ENCODE measurements around the gene DOCK2. TPM values are rescaled to one million over a fixed set of nuclear protein-coding genes. Genes with fewer than 3 reads are reported as not detected.
A peak's percentile ranks its signal among the peaks of the same experiment; 100 is the strongest.

DOCK2 gene
- total and polyA plus RNA-seq, 2 donors (not counting 1 experiment from before 2014, with no cell fraction given), result 1.1 to 8.9 TPM

- Histone ChIP-seq H3K9me3 (ENCODE audit: control insufficient read depth, insufficient read depth, low read depth, low read length) (no peaks in the 10 kb centered on the region), H2AFZ (ENCODE audit: low read length) (no peak overlapping the region), H3K79me2 (ENCODE audit: control insufficient read depth, insufficient read depth, low read length) (no peaks in the 10 kb centered on the region), H3K4me3 (replicated peaks in 1 of 4; ENCODE audit: control extremely low read depth in 1 of 4, insufficient read depth in 1 of 4, low read depth in 3 of 4, low read length in 4 of 4) (no peak overlapping the region), H3K9ac (ENCODE audit: insufficient read depth, low read length) (no peak overlapping the region), H3K4me1 (ENCODE audit: control insufficient read depth, extremely low read depth, insufficient read depth, low read length) (peaks cover 3% of the 10 kb centered on the region), H3K4me2 (ENCODE audit: extremely low read depth, insufficient read depth, low read length) (no peak overlapping the region), H3K27ac (ENCODE audit: insufficient read depth, low read length) (no peak overlapping the region), H4K20me1 (ENCODE audit: control insufficient read depth, extremely low read depth, insufficient read depth, low read length) (no peaks in the 10 kb centered on the region), H3K27me3 (ENCODE audit: control insufficient read depth, insufficient read depth, low read length) (no peaks in the 10 kb centered on the region), H3K36me3 (ENCODE audit: control insufficient read depth, insufficient read depth, low read length) (no peaks in the 10 kb centered on the region)
- TF ChIP-seq EZH2 (IDR thresholded peaks at IDR 0.05; ENCODE audit: low read length, missing control alignments), result no peak
- TF ChIP-seq, protein P1, sequence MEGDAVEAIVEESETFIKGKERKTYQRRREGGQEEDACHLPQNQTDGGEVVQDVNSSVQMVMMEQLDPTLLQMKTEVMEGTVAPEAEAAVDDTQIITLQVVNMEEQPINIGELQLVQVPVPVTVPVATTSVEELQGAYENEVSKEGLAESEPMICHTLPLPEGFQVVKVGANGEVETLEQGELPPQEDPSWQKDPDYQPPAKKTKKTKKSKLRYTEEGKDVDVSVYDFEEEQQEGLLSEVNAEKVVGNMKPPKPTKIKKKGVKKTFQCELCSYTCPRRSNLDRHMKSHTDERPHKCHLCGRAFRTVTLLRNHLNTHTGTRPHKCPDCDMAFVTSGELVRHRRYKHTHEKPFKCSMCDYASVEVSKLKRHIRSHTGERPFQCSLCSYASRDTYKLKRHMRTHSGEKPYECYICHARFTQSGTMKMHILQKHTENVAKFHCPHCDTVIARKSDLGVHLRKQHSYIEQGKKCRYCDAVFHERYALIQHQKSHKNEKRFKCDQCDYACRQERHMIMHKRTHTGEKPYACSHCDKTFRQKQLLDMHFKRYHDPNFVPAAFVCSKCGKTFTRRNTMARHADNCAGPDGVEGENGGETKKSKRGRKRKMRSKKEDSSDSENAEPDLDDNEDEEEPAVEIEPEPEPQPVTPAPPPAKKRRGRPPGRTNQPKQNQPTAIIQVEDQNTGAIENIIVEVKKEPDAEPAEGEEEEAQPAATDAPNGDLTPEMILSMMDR (conservative IDR thresholded peaks at IDR 0.05 in 1 of 2, IDR thresholded peaks at IDR 0.05 in 1 of 2; ENCODE audit: low read depth in 1 of 2, low read length in 2 of 2), result no peak
- DNase-seq (ENCODE audit: low read depth in 2 of 2), result peak in 1 of 2 donors; percentile 27
These were observed 107.3 kb downstream of the DOCK2 start for GRCh38 chr5:169744336-169744735.

DNA sequence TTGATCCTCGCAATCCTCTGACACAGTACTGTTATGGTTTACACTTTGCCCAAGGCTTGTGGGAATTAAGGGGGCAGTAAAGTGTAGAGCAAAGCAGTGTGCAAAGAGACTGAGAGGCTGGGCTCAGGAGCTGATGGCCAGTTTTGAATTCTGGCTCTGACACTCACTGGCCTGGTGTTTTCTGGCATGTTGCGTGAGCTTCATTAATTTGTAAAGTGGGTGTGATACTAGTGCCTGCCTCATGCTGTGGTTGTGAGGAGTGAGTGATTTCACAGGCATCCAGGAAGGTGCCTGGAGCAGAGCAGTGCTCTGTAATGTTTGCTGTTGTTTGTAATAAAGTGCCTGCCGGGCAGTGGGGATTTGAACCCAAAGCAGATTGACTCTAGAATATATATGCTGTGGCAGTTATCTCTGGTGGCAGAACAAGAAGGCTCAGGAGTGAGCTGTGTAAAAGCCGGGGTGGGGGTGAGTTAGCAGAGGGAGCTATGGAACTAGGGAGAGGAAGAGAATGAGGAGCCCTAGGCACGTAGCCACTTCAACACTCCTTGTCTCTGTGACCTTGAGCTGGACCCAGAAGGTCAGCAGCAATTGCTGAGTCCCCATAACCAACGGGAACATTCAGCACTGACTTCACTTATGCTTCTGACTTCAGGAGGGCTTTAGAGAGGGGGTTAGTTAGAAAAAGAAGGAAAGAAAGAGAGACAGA, 108.5 kb downstream of the DOCK2 start:
- H3K79me2 ChIP-seq (ENCODE audit: control insufficient read depth, insufficient read depth, low read length), result no peaks in the 10 kb centered on the region
- no peaks in the 10 kb centered on the region for H3K9me3 ChIP-seq (ENCODE audit: control insufficient read depth, insufficient read depth, low read depth, low read length)
- no peak overlapping the region for H2AFZ ChIP-seq (ENCODE audit: low read length)
- no peaks in the 10 kb centered on the region for H3K36me3 ChIP-seq (ENCODE audit: control insufficient read depth, insufficient read depth, low read length)
- no peak for TF ChIP-seq EZH2 (IDR thresholded peaks at IDR 0.05; ENCODE audit: low read length, missing control alignments)
- TF ChIP-seq, protein P1 (conservative IDR thresholded peaks at IDR 0.05 in 1 of 2, IDR thresholded peaks at IDR 0.05 in 1 of 2; ENCODE audit: low read depth in 1 of 2, low read length in 2 of 2), result no peak
- no peak overlapping the region for H3K4me2 ChIP-seq (ENCODE audit: extremely low read depth, insufficient read depth, low read length)
- H3K4me1 ChIP-seq (ENCODE audit: control insufficient read depth, extremely low read depth, insufficient read depth, low read length), result peaks cover 3% of the 10 kb centered on the region
- no peaks in the 10 kb centered on the region for H3K27me3 ChIP-seq (ENCODE audit: control insufficient read depth, insufficient read depth, low read length)
- no peaks in the 10 kb centered on the region for H4K20me1 ChIP-seq (ENCODE audit: control insufficient read depth, extremely low read depth, insufficient read depth, low read length)
- H3K4me3 ChIP-seq (replicated peaks in 1 of 4; ENCODE audit: control extremely low read depth in 1 of 4, insufficient read depth in 1 of 4, low read depth in 3 of 4, low read length in 4 of 4), result no peak overlapping the region
- peak; percentile 34 to 91 for DNase-seq (ENCODE audit: low read depth in 2 of 2)
- no peak overlapping the region for H3K9ac ChIP-seq (ENCODE audit: insufficient read depth, low read length)
- H3K27ac ChIP-seq (ENCODE audit: insufficient read depth, low read length), result no peak overlapping the region

GRCh38 chr5:169746147-169746694, 109.1 kb downstream of the DOCK2 start:
- H3K4me2 ChIP-seq (ENCODE audit: extremely low read depth, insufficient read depth, low read length), result no peak overlapping the region

More at GRCh38 chr5:169746147-169746694, 109.1 kb downstream of the DOCK2 start:
- Histone ChIP-seq H2AFZ (ENCODE audit: low read length) (no peak overlapping the region), H3K79me2 (ENCODE audit: control insufficient read depth, insufficient read depth, low read length) (no peaks in the 10 kb centered on the region), H3K4me1 (ENCODE audit: control insufficient read depth, extremely low read depth, insufficient read depth, low read length) (peaks cover 3% of the 10 kb centered on the region), H3K4me3 (replicated peaks in 1 of 4; ENCODE audit: control extremely low read depth in 1 of 4, insufficient read depth in 1 of 4, low read depth in 3 of 4, low read length in 4 of 4) (no peak overlapping the region), H3K9me3 (ENCODE audit: control insufficient read depth, insufficient read depth, low read depth, low read length) (no peaks in the 10 kb centered on the region), H3K36me3 (ENCODE audit: control insufficient read depth, insufficient read depth, low read length) (no peaks in the 10 kb centered on the region), H4K20me1 (ENCODE audit: control insufficient read depth, extremely low read depth, insufficient read depth, low read length) (no peaks in the 10 kb centered on the region), H3K27me3 (ENCODE audit: control insufficient read depth, insufficient read depth, low read length) (no peaks in the 10 kb centered on the region), H3K27ac (ENCODE audit: insufficient read depth, low read length) (no peak overlapping the region), H3K9ac (ENCODE audit: insufficient read depth, low read length) (no peak overlapping the region)
- TF ChIP-seq EZH2 (IDR thresholded peaks at IDR 0.05; ENCODE audit: low read length, missing control alignments), result no peak
- TF ChIP-seq, protein P1 (conservative IDR thresholded peaks at IDR 0.05 in 1 of 2, IDR thresholded peaks at IDR 0.05 in 1 of 2; ENCODE audit: low read depth in 1 of 2, low read length in 2 of 2), result no peak
- peak in 1 of 2 donors; percentile 33 for DNase-seq (ENCODE audit: low read depth in 2 of 2)

Data from fibroblast of lung (primary cell).